Astrocyte of the cerebellum (primary cell): ENCODE measurements around the gene CNTN3.

ENCODE experiments used
- DNase-seq: peaks from one replicate; pipeline ENCODE4 v3.0.0-alpha.2; 2011; ENCODE audit warnings: low read depth
- H3K4me3 ChIP-seq: 2 replicates; pipeline ENCODE4 v1.5.1; 2011; ENCODE audit warnings: mild to moderate bottlenecking, low read depth, low read length, moderate library complexity
- in situ Hi-C: cut with HindIII; loops from 2 replicates; pipeline ENCODE4 v1.10.0; 2017; ENCODE audit warnings: low sequenced_read_pairs
- TF ChIP-seq, protein P1 (sequence below): IDR thresholded peaks from 2 replicates; pipeline ENCODE4 v1.5.1; 2012; ENCODE audit warnings: low read length, low read depth, moderate library complexity, mild to moderate bottlenecking; ENCODE audit errors: missing control alignments

Gene CNTN3

DNA sequence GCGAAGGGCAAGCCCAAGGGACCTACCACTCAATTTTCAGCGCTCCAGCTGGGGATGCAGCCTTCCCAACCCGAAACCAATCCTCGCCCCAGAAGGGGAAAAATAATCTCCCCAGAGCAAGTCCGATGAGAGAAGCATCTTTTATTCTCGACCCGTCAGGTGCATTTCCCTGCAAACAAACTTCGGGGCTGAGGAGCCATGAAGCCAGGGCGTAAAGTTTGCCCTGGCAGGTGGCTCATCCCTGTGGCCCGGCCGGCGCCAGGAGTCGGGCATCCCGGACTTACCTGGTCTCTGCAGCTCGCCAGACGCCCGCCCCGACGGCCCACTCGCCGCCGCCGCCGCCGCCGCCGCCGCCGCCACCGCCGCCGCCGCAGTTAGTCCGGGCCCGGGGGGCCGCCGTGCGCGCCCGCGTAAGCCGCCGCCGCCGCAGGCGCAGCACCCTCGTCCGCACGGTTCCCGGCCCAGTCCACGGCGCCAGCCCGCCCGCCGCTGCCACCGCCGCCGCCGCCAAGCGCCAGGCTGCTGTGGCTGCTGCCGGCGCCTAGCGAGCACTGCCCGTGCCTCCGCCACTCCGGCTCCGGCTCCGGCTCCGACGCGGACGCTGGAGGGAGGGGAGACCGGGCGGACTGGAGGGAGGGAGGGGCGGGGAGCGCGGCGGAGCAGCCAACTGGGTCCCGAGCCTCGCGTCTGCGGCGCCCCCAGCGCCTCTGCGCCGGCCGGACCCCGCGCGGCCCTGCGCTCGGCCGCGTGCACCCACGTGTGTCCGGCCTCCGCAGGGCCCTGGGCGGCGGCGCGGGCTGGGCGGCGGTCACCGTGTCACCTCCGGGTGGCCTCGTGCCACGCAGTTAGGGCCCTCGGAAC, at the start of gene CNTN3:
CNTN3 (minus strand) TSS at position 553 of the 861 bp plus-strand sequence. CDS start 93,547 bp downstream, outside the sequence.
- no peak for DNase-seq
- TF ChIP-seq, protein P1, sequence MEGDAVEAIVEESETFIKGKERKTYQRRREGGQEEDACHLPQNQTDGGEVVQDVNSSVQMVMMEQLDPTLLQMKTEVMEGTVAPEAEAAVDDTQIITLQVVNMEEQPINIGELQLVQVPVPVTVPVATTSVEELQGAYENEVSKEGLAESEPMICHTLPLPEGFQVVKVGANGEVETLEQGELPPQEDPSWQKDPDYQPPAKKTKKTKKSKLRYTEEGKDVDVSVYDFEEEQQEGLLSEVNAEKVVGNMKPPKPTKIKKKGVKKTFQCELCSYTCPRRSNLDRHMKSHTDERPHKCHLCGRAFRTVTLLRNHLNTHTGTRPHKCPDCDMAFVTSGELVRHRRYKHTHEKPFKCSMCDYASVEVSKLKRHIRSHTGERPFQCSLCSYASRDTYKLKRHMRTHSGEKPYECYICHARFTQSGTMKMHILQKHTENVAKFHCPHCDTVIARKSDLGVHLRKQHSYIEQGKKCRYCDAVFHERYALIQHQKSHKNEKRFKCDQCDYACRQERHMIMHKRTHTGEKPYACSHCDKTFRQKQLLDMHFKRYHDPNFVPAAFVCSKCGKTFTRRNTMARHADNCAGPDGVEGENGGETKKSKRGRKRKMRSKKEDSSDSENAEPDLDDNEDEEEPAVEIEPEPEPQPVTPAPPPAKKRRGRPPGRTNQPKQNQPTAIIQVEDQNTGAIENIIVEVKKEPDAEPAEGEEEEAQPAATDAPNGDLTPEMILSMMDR, result no peak
- H3K4me3 ChIP-seq, result peak within 1 kb of the TSS; percentile 24
- in situ Hi-C loops, result no loop called here

DNA sequence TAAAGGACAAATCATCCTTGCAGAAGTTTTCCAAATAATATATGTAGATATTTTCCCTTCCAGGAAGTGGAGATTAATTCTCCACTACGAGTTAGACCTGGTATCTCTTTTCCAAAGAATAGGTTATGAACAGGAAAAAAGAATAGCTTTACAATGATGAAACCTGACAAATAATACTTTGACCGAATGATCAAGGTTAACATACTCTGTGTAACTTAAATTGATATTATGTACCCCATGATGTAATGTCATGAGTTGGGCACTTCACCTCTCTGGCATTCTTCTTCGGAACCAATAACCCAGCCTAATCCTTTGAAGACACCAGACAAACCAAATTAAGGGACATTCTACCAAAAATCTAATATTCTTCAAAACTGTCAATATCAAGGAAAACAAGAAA, 48.7 kb upstream of the CNTN3 start:
- no peak for DNase-seq
- in situ Hi-C loops, result no loop called here
- TF ChIP-seq, protein P1, result no peak
- H3K4me3 ChIP-seq, result no peak overlapping the region

DNA sequence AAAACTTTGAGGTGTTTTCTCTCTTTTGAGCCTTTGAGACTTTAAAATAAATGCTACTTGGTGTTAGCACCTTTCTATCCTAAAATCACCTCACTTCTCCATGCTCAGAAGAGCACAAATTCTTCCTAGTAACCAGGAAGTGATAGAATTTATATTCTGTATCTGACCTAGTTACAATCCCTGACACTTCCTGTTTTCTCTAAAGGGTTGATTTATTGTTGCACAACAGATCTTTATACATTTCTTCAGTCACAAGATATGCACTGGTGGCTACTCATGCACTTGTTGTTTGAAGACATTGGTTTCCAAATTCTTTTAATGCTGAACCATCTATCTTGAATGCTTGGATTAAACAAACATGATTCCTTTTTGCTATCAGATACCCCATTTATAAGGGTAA, 47.2 kb upstream of the CNTN3 start:
- no peak for DNase-seq
- in situ Hi-C loops, result no loop called here
- TF ChIP-seq, protein P1, result no peak
- no peak overlapping the region for H3K4me3 ChIP-seq

DNA sequence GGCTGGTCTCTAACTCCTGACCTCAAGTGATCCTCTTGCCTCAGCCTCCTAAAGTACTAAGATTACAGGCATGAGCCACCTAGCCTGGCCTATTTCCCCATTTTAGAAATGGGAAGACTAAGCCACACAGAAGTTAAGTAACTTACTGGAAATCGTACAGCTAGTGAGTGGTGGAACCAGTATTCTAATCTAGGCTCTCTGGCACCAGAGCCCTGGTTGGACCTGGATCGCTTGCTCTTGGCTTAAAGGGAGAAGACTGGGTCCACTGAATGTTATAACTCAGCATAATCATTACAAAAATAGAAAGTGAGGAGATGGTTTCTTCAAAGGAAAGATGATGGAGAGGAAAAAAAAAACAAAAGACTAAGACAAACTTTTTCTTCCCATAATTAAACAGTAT, 37.4 kb upstream of the CNTN3 start:
- H3K4me3 ChIP-seq, result no peak overlapping the region
- in situ Hi-C loops, result no loop called here
- TF ChIP-seq, protein P1, result no peak
- DNase-seq, result no peak

DNA sequence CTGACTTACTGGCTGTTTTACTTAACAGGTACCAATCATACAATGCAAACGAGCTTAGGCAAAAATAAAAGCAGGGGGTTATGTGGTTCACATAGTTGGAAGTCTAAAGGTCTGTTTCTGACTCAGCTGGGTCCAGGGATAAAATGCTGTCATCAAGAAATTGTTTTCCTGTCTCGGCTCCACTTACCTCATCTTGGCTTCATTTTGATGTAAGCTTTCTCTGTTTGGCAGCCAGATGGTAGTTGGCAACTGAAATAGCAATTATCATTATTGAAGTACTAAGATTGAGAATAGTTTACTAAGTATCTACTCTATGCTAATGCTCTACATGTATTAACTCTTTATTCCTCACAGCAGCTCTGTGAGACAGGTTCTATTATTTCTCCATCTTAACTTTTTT, 36.8 kb upstream of the CNTN3 start:
- TF ChIP-seq, protein P1, result no peak
- no peak for DNase-seq
- in situ Hi-C loops, result no loop called here
- no peak overlapping the region for H3K4me3 ChIP-seq

DNA sequence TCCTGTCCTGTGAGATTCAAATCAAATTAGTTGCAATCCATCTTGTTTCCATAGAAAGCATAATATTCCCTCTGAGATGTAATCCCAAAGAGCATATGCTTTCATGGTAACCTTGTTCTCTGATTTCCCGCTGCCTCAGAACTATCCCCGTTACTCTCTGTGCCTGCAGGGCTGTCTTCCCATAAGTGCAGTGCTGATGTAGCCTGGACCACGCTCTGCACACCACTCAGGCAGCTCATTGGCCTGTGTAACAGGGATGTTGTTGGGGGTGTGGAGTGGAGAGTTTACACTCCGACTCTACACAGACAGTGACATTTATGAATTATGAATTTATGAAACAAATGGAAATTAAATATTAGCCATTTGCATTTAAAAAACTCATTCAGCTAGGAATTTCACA, 33.6 kb upstream of the CNTN3 start:
- H3K4me3 ChIP-seq, result no peak overlapping the region
- TF ChIP-seq, protein P1, result no peak
- DNase-seq, result no peak
- in situ Hi-C loops, result no loop called here
